ENCODE data around the gene TOMT.

GRCh38 chr11:72098741-72099140 lies 7.0 kb upstream of the TOMT start:
- no peak; the same call in 1 of the 2 replicates for TF ChIP-seq POLR2AphosphoS5 (IDR thresholded peaks at IDR 0.05; ENCODE audit: borderline replicate concordance, low read depth, low read length)
- TF ChIP-seq FOXP2 (optimal IDR thresholded peaks at IDR 0.05; ENCODE audit: control extremely low read depth, extremely low read length, insufficient read depth), result no peak
- no peak for TF ChIP-seq EZH2 (IDR thresholded peaks at IDR 0.05)

Data from SK-N-MC (cell line).